NCI-H524 treated with DMSO at 0.1 percent for 48 hours (cell line): Measurements from ENCODE around the gene ZNRF1.
A peak's percentile ranks its signal among the peaks of the same experiment; 100 is the strongest.

Source experiments
- DNase-seq: peaks from one replicate; lab custom pipeline; 2025; lab: John Stamatoyannopoulos, UW

The ZNRF1 gene

DNA sequence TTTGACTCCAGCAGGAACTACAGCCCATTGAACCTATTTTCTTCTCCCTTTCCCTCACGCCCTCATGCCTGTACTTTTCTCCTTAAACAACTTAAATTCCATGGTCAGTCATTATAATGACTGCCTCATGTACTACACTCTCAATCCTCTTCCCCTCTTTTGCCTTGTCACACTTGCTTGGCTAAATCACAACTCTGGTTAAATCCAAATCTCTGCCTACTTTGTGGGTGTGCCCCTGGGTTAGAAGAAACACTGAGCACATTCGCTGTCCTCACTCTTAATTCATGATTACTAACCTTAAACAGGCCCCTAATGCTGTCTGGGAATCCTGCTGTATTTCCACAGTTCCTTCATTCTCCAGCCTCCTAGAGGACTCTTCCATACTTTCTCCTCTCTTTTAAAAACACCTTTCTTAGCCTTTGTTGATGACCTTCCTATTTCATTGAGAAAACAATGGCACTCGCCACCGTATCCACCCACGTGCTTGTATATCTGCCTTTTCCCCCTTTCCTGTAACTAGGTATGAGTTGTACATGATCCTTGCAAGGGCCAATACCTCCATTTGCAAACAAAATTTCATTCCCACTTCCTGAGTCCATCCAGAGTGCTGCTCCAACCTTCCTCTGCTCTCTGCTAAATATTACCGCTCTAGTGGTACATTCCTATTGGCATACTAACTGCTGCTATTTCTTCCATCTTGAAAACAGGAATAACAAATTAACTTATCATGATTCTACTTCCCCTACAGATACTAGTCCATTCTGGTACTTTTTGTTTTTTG, 28.9 kb downstream of the ZNRF1 start:
- DNase-seq = no peak

DNA sequence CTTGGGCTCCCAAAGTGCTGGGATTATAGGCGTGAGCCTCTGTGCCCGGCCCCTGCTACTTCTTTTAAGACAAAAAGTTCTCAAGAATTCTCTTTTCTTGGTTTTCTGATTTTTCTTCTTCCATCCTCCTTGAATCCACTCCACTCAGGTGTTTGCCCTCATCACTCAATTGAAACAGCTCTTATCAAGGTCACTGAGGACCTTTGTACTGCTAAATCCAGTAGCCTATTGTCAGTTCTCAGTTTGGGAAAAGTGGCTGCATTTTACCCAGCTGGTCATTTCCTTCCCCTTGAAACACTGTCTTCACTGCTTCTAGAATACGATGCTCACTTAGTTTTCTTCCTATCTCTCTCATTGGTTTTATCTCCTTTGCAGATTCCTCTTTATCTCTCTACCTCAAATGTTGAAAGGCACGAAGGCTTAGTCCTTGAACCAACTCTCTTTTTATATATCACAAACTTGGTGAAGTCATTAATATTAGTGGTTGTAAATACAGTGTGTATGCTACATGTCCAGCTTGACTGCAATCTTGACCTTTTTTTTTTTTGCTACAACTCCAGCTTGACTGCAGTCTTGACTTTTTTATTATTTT, 29.8 kb downstream of the ZNRF1 start:
- DNase-seq = no peak

DNA sequence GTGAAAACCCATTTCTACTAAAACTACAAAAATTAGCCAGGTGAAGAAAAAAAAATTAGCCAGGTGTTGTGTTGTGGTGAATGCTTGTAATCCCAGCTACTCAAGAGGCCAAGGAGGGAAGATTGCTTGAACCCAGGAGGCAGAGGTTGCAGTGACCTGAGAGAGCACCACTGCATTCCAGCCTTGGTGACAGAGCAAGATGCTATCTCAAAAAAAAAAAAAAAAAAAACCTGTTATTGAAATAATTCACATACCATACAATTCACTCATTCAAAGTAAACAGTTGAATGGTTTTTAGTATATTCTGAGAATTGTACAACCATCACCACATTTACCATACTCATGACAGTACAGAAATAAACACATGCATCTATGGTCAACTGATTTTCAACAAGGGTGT, 31.0 kb downstream of the ZNRF1 start:
- DNase-seq = no peak

DNA sequence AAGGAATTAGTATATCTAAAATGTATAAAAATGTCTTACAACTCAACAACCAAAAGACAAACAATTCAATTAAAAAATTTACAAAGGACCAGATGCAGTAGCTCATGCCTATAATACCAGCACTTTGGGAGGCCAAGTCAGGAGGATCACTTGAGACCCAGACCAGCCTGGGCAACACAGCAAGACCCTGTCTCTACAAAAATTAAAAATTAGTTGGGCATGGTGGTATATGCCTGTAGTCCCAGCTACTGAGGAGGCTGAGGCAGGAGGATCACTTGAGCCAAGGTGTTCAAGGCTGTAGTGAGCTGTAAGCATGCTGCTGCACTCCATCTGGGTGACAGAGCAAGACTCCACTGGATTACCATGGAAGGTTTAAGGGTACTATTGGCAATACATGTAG, 33.8 kb downstream of the ZNRF1 start:
- no peak for DNase-seq

DNA sequence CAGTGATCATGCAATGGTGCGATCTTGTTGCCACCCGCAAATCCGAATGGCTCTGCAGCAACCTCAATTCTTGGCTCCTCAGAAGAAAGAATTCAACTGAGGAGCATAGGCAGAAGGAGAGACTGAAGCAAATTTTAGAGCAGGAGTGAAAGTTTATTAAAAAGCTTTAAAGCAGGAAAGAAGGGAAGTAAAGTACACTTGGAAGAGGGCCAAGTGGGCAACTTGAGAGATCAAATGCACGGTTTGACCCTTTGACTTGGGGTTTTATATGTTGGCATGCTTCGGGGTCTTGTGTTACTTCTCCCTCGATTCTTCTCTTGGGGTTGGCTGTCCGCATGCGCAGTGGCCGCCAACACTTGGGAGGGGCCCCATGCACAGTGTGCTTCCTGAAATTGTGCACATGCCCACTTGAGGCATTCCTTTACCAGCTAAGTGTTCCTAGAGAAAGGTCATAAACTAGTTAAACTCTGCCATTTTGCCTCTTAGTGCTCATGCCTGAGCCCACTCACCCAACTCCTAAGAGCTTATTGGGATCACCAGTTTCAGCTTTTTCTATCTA, 36.7 kb downstream of the ZNRF1 start:
- DNase-seq = no peak

DNA sequence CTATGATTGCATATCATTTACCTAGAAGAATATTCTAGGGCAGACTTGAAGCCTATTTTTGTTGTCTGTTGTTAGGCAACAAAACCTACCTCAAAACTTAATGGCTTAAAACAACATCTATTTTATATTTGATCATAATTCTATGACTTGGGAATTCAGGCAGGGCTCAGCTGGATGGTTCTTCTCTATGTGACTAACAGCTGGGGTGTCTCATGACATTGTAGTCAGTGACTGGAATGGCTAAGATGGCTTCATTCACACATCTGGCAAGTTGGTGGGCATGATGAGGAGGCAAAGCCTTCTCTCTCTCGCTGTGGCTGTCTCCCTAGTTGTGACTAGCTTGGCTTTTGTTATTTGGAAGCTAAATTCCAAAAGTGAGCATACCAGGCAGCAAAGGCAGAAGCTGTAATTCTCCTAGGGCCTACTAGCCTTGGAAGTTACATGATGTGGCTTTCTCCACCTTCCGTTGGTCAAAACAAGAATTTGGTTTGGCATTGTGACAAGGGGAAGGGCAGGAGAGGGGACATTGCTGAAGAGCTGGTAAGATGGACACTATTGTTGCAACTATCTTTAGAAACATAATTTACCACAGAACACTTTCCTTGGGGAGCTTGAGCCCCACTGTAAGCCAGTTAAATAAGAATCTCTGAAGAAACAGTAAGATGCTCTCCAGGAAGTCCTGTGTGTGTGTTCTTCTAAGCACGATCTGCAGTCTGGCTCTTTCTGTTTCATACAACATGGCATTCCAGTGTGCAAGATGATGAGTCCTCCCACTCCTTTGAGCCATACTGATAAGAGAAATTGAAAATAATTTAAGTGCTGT, 39.4 kb downstream of the ZNRF1 start:
- no peak for DNase-seq

DNA sequence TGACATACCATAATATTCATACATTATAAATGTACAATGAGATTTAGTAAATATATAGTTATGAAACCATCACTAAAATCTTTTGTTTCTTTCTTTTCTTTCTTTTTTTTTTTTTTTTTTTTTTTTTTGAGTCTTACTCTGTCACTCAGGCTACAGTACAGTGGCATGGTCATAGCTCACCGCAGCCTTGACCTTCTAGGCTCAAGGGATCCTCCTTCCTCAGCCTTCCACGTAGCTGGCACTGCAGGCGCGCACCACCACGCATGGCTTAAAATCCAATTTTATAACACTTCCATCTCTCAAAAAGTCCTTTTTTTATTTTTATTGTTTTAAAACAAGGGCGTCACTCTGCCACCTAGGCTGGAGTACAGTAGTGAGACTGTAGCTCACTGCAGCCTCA, 41.1 kb downstream of the ZNRF1 start:
- no peak for DNase-seq

DNA sequence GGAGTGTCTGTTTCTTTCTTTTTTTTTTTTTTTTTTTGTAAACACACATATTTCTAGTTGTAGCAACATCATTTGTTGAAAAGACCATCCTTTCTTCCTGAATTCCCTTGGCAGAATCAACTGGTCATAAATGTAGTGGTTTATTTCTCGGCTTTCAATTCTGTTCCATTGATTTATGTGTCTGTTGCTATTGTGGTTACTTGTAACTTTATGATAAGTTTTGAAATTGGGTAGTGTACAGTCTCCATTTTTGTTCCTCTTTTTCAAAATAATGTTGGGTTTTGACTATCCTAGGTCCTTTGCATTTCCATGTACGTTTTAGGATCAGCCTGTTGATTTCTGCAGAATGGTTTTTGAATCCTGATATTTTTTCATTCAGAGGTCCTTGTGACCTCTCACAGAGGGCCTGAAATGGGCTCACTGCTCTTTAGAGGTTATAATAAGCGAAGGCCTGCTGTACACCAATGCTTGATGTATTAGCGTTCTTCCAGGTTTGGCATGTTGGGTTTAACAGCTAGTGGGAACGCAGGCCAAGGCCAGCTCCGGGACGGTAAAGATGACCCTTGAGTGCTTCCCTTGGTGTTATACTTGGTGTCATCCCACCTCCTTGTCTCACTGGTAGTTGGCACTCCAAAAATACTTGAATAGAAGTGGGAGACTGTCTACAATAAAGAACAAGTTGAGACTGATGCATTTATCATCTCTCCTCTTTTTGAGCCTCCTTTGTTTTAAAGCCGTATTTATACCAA, 43.8 kb downstream of the ZNRF1 start:
- DNase-seq = no peak

DNA sequence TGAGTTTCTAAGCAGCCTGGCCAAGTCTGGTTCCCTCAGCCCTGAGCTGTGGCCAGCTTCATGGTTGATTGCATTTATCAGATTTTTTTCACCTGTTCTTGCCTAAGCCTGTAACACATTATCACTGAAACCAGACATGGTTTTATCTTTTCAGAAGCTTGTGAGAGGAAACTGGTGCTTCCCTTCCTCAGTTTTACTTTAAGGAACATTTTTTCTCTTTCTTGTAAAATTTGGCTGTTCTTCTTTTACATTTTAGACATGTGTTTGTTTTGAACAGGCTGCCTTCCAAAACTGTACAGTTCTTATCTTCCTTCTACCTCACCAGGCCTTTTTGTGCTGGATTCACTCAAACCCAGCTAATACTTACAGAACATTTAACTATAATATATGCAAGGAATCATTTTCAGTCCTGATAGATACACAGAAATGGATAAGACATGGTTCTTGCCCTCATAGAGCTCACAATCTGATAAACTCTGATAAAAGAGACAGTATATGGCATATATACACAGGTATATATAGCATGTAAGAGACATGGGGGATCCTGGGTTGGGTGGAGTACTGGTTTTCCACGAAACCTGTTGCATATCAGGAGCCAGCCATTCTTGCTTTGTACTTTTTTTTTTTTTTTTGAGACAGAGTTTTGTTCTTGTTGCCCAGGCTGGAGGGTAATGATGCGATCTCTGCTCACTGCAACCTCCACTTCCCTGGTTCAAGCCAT, 44.5 kb downstream of the ZNRF1 start:
- no peak for DNase-seq

DNA sequence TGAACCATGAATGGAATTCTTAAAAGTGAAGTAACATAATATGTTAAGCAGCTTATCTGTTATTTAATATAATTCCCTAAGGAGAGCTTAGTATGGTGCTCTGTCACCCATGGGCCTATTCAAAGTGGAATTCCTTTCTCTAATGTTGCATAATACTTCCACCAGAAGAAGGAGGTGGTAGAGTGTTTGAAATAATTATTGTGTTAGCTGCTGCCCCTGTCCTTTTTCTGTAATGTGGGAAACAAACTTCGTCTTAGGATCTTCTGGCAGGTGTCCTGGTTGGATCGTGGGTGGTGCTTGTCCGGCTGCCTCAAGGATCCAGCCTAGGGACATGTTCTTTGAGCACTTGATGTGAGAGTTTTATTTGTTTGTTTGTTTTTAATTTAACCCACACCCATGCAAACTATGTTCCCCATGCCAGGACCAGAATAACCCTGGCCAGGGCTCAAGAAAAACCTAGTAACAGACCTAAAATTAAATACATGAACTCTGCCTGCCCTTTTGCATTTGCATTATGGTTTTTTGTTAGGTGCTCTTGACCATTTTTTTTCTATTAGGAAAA, 46.1 kb downstream of the ZNRF1 start:
- peak; percentile 71 for DNase-seq

DNA sequence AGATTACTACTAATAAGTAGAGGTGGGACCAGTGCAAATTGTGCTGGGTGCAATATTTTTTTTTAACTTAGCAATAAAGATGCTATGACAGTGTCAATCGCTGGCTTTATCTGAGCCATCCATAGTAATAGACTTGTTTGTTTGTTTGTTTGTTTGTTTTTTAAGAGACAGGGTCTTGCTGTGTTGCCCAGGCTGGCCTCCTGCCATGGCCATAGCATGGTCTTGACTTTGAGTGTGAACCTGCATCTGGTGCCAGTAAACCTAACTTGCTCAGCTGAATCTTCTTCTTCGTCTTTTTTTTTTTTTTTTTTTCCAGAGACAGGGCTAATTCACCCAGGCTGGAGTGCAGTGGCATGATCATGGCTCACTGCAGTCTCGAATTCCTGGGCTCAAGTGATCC, 46.6 kb downstream of the ZNRF1 start:
- DNase-seq = no peak

DNA sequence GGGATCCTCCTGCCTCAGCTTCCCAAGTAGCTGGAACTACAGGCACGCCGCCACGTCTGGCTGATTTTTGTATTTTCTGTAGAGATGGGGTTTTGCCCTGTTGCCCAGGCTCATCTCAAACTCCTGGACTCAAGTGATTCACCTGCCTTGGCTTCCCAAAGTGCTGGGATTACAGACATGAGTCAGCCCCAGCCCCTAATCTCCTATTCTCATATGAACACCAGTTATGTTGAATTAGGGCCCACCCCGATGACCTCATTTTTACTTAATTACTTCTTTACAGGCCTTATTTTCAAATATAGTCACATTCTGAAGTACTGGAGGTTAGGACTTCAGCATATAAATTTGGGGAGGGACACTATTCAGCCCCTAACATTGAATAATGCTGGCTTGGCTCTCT, 49.2 kb downstream of the ZNRF1 start:
- no peak for DNase-seq

DNA sequence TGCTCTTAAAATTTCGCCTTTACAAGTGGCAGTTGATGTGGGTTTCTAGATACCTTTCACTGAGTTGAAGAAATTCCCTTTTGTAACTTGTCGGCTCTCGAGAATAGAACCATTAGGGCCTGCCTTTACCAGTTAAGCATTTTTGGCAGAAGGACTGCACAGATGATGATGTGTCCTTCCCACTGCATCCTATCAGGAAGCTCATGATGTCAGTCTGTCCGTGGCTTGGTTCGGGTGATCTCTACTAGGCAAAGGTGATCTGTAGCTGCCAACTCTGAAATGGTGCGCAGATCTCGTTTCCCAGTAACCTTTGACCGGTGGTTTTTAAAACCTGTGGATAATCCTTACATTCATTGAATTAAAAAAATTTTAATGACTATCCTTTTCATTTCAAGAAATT, 49.7 kb downstream of the ZNRF1 start:
- DNase-seq = no peak

DNA sequence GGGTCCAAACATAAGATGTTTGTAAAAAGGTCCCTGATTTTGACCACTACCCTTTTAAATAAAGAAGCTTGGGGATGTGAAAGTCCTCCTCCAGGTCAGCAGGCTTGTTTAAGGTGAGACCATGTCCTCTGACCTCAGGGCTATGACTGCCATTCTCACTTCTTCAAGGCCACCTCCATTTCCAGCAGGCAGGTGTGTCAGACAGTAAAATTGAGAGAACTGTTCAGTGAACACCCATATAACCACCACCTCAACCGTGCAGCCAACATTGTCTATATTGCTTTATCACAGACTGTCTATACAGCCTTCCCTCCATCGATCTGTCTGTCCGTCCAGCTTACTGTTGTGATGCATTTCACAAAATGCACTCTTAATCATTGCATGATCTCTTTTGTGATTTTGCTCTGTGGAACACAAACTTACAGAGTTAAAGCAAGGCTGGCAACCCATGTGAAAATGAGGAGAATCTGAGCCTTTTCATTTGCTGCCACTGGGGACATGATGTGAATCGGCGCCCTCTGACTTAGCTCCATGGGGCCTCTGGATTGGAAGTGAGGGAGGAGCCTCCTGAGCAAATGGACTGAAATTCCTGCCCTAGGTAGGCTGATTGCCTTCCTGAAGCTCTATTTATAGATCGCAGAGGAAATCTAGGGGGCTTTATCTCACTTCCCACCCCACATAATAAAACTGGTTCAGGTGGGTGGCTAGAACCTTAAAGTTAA, 53.8 kb downstream of the ZNRF1 start:
- no peak for DNase-seq

DNA sequence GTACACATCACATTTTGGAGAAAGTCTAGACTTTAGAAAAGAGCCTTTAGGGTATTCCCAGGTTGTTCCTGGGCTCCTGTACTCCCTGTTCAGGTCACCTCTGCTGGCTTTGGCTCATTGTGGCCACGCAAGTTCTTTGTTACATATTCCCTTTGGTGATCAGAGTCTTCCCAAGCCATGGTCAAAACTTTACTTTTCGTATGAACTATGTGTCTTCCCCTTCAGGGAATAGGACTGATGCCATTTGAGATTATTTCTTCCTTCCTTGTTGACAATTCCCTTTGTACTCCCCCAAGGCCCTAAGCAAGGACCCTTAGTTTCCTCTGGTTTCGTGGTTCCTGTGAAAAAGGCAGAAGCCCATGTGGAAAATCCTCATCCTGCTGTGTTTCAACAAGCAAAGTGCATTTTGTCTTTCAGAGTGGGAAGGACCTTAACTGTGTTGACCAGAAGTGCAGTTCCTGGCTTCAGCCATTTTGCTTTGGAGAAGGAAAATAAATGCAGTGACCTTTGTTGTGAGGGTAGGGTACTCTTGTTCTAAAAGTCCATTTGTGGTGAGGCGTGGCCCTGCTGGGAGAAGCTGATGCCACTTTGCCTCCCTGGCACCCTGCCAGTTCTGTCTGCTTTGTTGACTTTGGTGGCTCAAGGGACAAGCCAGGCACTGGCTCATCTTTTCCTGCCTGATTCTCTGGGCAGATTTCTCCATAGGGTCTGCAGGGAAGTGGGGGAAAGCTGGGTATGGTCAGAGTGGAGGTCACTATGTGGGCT, 55.1 kb downstream of the ZNRF1 start:
- DNase-seq = no peak

DNA sequence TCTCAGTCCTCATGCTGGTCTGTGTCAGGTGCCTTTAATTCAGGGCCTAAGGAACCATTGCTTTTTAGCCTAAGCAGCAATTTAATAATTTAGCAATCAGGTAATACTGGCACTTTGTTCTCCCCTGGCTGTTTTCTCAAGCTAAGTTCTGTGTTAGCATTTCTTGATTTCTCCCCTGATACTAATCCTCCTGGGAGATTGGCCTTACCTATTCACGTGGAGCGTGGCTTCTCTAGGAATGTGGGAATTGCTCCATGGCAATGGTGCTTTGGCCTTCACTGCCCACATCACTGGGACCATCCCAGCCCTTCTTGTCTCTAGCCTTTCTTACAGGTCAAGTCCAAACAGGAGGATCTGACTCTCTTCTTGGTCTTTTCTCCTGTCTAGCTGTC, 55.7 kb downstream of the ZNRF1 start:
- DNase-seq = no peak

DNA sequence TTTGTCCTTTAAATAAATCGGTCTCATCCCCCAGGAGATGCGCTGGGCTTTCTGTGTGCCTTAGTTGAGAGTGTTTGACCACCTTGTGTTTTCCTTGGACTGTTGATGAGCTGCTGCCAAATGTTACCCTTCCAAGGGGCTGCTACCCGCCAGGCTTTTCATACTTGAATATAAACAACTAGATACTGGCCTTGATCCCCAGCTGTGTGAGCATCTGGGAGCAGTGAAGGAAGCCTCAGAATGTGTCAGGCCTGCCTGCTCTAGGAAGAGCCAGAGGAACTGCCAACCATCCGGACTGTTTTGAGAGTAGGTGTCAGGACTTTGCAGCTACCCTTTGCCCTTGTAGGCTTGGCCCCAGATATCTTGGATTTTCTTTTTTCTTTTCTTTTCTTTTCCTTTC, 60.0 kb downstream of the ZNRF1 start:
- no peak for DNase-seq

DNA sequence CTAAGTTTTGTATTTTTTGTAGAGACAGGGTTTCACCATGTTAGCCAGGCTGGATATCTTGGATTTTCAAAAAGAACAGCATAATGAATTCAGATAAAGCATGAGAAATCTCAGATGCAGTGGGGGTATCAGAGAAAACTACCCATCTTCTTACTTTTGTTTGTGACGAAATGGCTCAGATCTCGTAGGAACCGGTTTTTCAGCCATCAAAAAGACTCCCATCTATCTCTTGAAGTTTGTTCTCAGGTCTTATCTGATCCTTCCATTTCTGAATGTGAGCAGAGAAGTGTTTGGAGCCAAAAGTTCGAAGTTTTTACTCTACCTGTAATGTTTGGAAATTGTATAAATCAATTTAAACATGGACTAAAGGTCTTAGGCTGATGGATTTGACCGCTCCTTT, 60.6 kb downstream of the ZNRF1 start:
- no peak for DNase-seq

DNA sequence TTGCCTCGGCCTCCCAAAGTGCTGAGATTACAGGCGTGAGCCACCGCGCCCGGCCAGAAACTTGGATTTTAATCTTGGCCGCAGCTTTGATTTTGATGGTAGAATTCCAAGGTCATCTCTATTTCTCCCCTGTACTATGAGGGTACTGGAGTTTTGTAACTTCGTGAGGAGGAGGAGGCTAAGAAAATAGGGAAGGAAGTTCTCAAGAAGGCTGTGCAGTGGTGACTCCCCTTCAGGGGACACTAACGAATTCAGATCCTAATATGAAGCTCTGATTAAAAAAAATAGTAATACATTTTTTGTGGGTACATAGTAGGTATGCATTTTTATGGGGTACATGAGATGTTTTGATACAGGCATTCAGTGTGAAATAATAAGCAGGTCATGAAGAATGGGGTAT, 61.9 kb downstream of the ZNRF1 start:
- DNase-seq = no peak

DNA sequence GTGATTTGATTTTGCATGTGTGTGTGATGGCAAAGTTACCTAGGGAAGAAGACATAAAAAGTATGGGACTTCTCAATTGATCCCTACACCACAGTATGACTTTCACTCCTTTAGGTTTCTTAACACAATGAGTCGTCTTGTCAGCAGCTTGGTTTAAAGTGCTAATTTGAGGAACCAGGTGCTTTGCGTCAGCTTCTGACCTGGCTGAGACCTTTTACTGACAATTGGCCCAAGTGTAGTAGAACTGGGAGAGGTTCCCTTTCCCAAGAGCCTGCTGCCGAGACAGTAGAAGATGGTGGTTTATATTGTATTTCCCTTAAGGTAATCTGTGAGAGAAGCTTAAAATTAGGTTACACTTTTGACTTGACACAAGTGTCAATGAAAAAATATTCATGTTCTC, 62.8 kb downstream of the ZNRF1 start:
- DNase-seq = no peak
